GM12878 (cell line): Measurements from ENCODE around the gene ITGB8. TPM values are rescaled to one million over a fixed set of nuclear protein-coding genes. Genes with fewer than 3 reads are reported as not detected.

Experiments used
- ATAC-seq: fragments of 200-7000 bp; cut with Tn5 transposase; 3 replicates; pipeline ENCODE4 v1.9.1; 2020; ENCODE audit warnings: mild to moderate bottlenecking, moderate library complexity
- BruUV-seq: library from RNA; stranded (reverse); fragments of 400-500 nt; replicated peaks from 2 replicates; lab custom pipeline; 2021; lab: Mats Ljungman, UMichigan
- CTCF ChIA-PET: fragments of 300-600 bp; sonication (Branson Sonifier 250); formaldehyde crosslinking; extraction: SDS; loops from one replicate; lab custom pipeline; 2021; ENCODE audit warnings: inconsistent platforms; lab: Yijun Ruan, JAX
- POLR2A ChIA-PET: fragments of 350-600 bp; formaldehyde crosslinking; extraction: SDS; loops from one replicate; lab custom pipeline; 2021; ENCODE audit warnings: inconsistent platforms; lab: Charles Lee
- RAD21 ChIA-PET: fragments of 300-600 bp; sonication (Branson Sonifier 250); formaldehyde crosslinking; loops from one replicate; lab custom pipeline; 2023; ENCODE audit warnings: antibody characterized with exemption; ENCODE audit not compliant: unreplicated experiment; lab: Charles Lee
- SMC1A ChIA-PET: fragments of 300-600 bp; sonication (Branson Sonifier 250); formaldehyde crosslinking; loops from one replicate; lab custom pipeline; 2023; ENCODE audit not compliant: unreplicated experiment, uncharacterized antibody; lab: Charles Lee
- DNase-seq: peaks from one replicate; pipeline ENCODE4 v3.0.0-alpha.2; 2011; ENCODE audit warnings: low read depth, low spot score
- FAIRE-seq: peaks from 3 replicates; lab custom pipeline; 2011; peaks lifted over from hg19 to GRCh38; lab: Jason Lieb, UNC
- H2AFZ ChIP-seq: 2 replicates; pipeline ENCODE4 v1.6.0; 2011; ENCODE audit warnings: low read depth, low read length, control low read depth; ENCODE audit not compliant: control insufficient read depth
- H3K27ac ChIP-seq: 2 replicates; pipeline ENCODE4 v1.5.1; 2011; ENCODE audit warnings: control low read depth; ENCODE audit not compliant: control insufficient read depth, insufficient read depth
- H3K27me3 ChIP-seq, 2 experiments: replicated peaks in 1 of 2; 2 replicates each; pipeline versions ENCODE4 v1.6.0 to v1.6.1; 2011; ENCODE audit warnings: low read length in 1 of 2; ENCODE audit not compliant: control insufficient read depth in 2 of 2, insufficient read depth in 2 of 2
- H3K36me3 ChIP-seq, 2 experiments: 2 replicates each; pipeline ENCODE4 v1.5.1; 2011; ENCODE audit warnings: low read length in 1 of 2; ENCODE audit not compliant: control insufficient read depth in 2 of 2, insufficient read depth in 2 of 2
- H3K4me1 ChIP-seq: 2 replicates; pipeline ENCODE4 v1.6.1; 2011; ENCODE audit warnings: mild to moderate bottlenecking, low read length, moderate library complexity, mixed read lengths; ENCODE audit not compliant: control insufficient read depth, insufficient read depth
- H3K4me2 ChIP-seq: 2 replicates; pipeline ENCODE4 v1.6.0; 2011; ENCODE audit warnings: control low read depth; ENCODE audit not compliant: control insufficient read depth, insufficient read depth
- H3K4me3 ChIP-seq: fragments of 200-600 bp; sonication (generic); 2 replicates; pipeline ENCODE4 v1.5.1; 2016
- H3K79me2 ChIP-seq: 2 replicates; pipeline ENCODE4 v1.6.0; 2011; ENCODE audit warnings: low read length; ENCODE audit not compliant: control insufficient read depth, insufficient read depth
- H3K9ac ChIP-seq: 2 replicates; pipeline ENCODE4 v1.8.0; 2011; ENCODE audit warnings: low read length, control low read depth, mixed read lengths; ENCODE audit not compliant: control insufficient read depth, insufficient read depth
- H3K9me3 ChIP-seq: replicated peaks from 3 replicates; pipeline ENCODE4 v1.5.1; 2011; ENCODE audit warnings: mild to moderate bottlenecking, low read length; ENCODE audit not compliant: control insufficient read depth, insufficient read depth
- H4K20me1 ChIP-seq: 2 replicates; pipeline ENCODE4 v1.6.0; 2011; ENCODE audit not compliant: control insufficient read depth, insufficient read depth
- ATF7 ChIP-seq: fragments of 450-650 bp; IDR thresholded peaks from 2 replicates; pipeline ENCODE4 v1.6.1; 2016; ENCODE audit warnings: low read depth, mild to moderate bottlenecking
- DPF2 ChIP-seq: fragments of 450-650 bp; IDR thresholded peaks from 2 replicates; pipeline ENCODE4 v1.6.1; 2017; ENCODE audit warnings: mild to moderate bottlenecking
- EP300 ChIP-seq, 2 experiments: fragments of 150-350 bp in 1 of 2; IDR thresholded peaks; 2 replicates each; pipeline ENCODE4 v1.6.1; 2011 to 2012; ENCODE audit warnings: low read depth in 2 of 2, low read length in 2 of 2, borderline replicate concordance in 1 of 2, improper control_type of control experiment in 1 of 2, inconsistent platforms in 1 of 2; ENCODE audit not compliant: control insufficient read depth in 1 of 2
- IKZF1 ChIP-seq: fragments of 450-650 bp; conservative IDR thresholded peaks from 2 replicates; pipeline ENCODE4 v1.6.1; 2017; ENCODE audit warnings: antibody characterized with exemption, mild to moderate bottlenecking
- KAT2A ChIP-seq: conservative IDR thresholded peaks from 2 replicates; pipeline ENCODE4 v1.6.1; 2011; ENCODE audit warnings: low read depth, low read length; ENCODE audit not compliant: control insufficient read depth
- MEF2B ChIP-seq: fragments of 450-650 bp; IDR thresholded peaks from 2 replicates; pipeline ENCODE4 v1.6.1; 2018; ENCODE audit warnings: mild to moderate bottlenecking, moderate library complexity; ENCODE audit not compliant: partially characterized antibody, poor library complexity, severe bottlenecking
- MTA2 ChIP-seq: fragments of 450-650 bp; IDR thresholded peaks from 2 replicates; pipeline ENCODE4 v1.6.1; 2016; ENCODE audit warnings: low read depth, mild to moderate bottlenecking, moderate library complexity
- NFXL1 ChIP-seq: fragments of 450-650 bp; IDR thresholded peaks from 2 replicates; pipeline ENCODE4 v1.6.1; 2017; ENCODE audit warnings: antibody characterized with exemption, mild to moderate bottlenecking, borderline replicate concordance
- RELB ChIP-seq: fragments of 450-650 bp; IDR thresholded peaks from 2 replicates; pipeline ENCODE4 v1.6.1; 2017; ENCODE audit warnings: low read depth, mild to moderate bottlenecking, moderate library complexity
- SIN3A ChIP-seq: IDR thresholded peaks from 2 replicates; pipeline ENCODE4 v1.6.1; 2012; ENCODE audit warnings: low read depth, low read length, improper control_type of control experiment
- SKIL ChIP-seq: fragments of 450-650 bp; IDR thresholded peaks from 2 replicates; pipeline ENCODE4 v1.6.1; 2017; ENCODE audit warnings: mild to moderate bottlenecking, low read depth, inconsistent platforms; ENCODE audit not compliant: poor library complexity, severe bottlenecking
- TCF3 ChIP-seq: IDR thresholded peaks from 2 replicates; pipeline ENCODE4 v1.6.1; 2012; ENCODE audit warnings: low read depth, mild to moderate bottlenecking, low read length, borderline replicate concordance; ENCODE audit not compliant: insufficient read depth
- YY1 ChIP-seq: IDR thresholded peaks from 2 replicates; pipeline ENCODE4 v1.6.1; 2011; ENCODE audit warnings: low read depth, mild to moderate bottlenecking, low read length
- ZNF207 ChIP-seq: fragments of 450-650 bp; IDR thresholded peaks from 2 replicates; pipeline ENCODE4 v1.6.1; 2014; ENCODE audit warnings: antibody characterized with exemption, mild to moderate bottlenecking, borderline replicate concordance
- ZNF217 ChIP-seq: fragments of 450-650 bp; IDR thresholded peaks from 2 replicates; pipeline ENCODE4 v1.6.1; 2017; ENCODE audit warnings: antibody characterized with exemption, mild to moderate bottlenecking
- WGBS: methylation state at CpG from one replicate; pipeline ENCODE4 v1.1.6; 2016; ENCODE audit warnings: low lambda C conversion rate; ENCODE audit not compliant: insufficient replicate concordance, insufficient coverage; ENCODE audit errors: missing lambda C conversion rate; 5-methylcytosine and 5-hydroxymethylcytosine counted together
- in situ Hi-C: fragments of 300-500 bp; cut with MboI; formaldehyde crosslinking; loops from 9 replicates; pipeline ENCODE4 v1.14.3; 2018; ENCODE audit warnings: mixed read lengths
- intact Hi-C: fragments of 100-400 bp; cut with micrococcal nuclease; formaldehyde crosslinking; loops from one replicate; pipeline ENCODE4 v1.14.2; 2022; ENCODE audit not compliant: unreplicated experiment
- polyA plus RNA-seq, 11 experiments: library from polyadenylated mRNA; depleted of rRNA in 4 of 11; unstranded in 6 of 11; stranded (reverse) in 5 of 11; fragments of >200 nt; fragmentation: Nextera tagmentation in 4 of 11; fragmentation: Illumina TruSeq in 1 of 11; extraction: Ambion mirVana in 4 of 11; extraction: Trizol in 1 of 11; gene quantifications; 1 replicate in 1 of 11; 2 replicates in 10 of 11; pipeline versions ENCODE4 v1.2.1 to v1.2.3, GENCODE V29; 2011 to 2016; ENCODE audit warnings: inconsistent platforms in 2 of 11, missing spikeins in 2 of 11, low read depth in 1 of 11
- total RNA-seq, 4 experiments: library from RNA; depleted of rRNA in 3 of 4; stranded (reverse); fragments of >200 nt in 3 of 4; fragmentation: Illumina TruSeq in 1 of 4; extraction: Trizol in 1 of 4; gene quantifications; 2 replicates each; pipeline versions ENCODE4 v1.2.1 to v1.2.3, GENCODE V29; 2013 to 2021
- TF ChIP-seq, protein P1 (sequence below): IDR thresholded peaks from 2 replicates; pipeline ENCODE4 v1.6.1; 2011; ENCODE audit warnings: mild to moderate bottlenecking, low read depth, low read length, moderate library complexity; ENCODE audit not compliant: insufficient replicate concordance

The ITGB8 gene
- total and polyA plus RNA-seq, 10 of the 15 experiments (the other 5 are each of a cell fraction or from before 2014, with no cell fraction given) = 0.37 to 26.2 (median 1.5) TPM

DNA sequence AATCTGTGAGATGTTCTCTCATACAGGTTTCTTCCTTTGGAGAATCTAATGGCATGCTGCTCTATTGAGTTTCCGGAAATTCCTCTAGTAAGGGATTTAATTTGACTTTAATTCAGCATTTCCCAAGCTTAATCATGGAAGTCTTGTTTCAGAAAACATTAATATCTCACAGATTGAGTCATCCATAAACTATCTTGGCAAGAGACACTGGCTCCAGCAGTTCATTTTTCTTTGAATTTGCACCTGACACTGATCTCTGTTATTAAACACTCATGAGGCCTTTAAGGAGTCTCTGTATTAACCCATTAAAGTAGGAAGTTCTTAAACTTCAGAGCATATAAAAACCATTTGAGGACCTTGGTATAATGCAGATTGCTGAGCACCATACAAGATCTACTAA lies 3.6 kb upstream of the ITGB8 start (continued):
- TF ChIP-seq SKIL (no peak), ZNF207 (no peak), SIN3A (no peak), KAT2A (no peak), YY1 (no peak)

- H4K20me1 ChIP-seq = no peaks in the 10 kb centered on the region
- no peak for FAIRE-seq
- ChIA-PET RAD21 (interaction anchor here (0.6 to 4.1 kb wide), 28 partner anchors 10 to 619 kb away, joined by 3 to 54 read pairs (median 5); partner anchors contain the start of gene POLR1F), CTCF (interaction anchor here (0.8 to 5.9 kb wide), 20 partner anchors 9 to 618 kb away, joined by 3 to 91 read pairs (median 6); partner anchors contain the start of genes MACC1 and POLR1F), SMC1A (interaction anchor here (0.6 to 4.3 kb wide), 33 partner anchors 7 to 1118 kb away, joined by 3 to 129 read pairs (median 4); partner anchors contain the start of gene POLR1F), POLR2A (interaction anchor here (0.5 to 3.8 kb wide), 11 partner anchors 9 to 580 kb away, joined by 3 to 14 read pairs (median 6); no protein-coding TSS in a partner anchor)
- H3K4me2 ChIP-seq = no peak overlapping the region; the same call in 1 of the 2 replicates
- peaks cover 3% of the 10 kb centered on the region for H3K79me2 ChIP-seq
- no peaks in the 10 kb centered on the region for H3K27me3 ChIP-seq
- H3K9me3 ChIP-seq = no peaks in the 10 kb centered on the region
- H3K9ac ChIP-seq = no peak overlapping the region
- 83% methylated on average over 2 of the region's 2 CpGs for WGBS
- no peaks in the 10 kb centered on the region for H3K36me3 ChIP-seq
- H3K4me3 ChIP-seq = no peak overlapping the region
- DNase-seq = no peak
- no TSS peak for BruUV-seq
- intact Hi-C loops (loop anchor here (5.0 kb wide), 3 partner anchors 269 to 621 kb away; partner anchors contain the start of gene POLR1F), in situ Hi-C loops (no loop called here)
- ATAC-seq = no peak
- H2AFZ ChIP-seq = no peak overlapping the region
- peaks cover 19% of the 10 kb centered on the region for H3K4me1 ChIP-seq
- no peak overlapping the region for H3K27ac ChIP-seq
- TF ChIP-seq NFXL1 = no peak
- peak; percentile 71 for TF ChIP-seq IKZF1
- 0 out of 2 replicates have a peak, but pooled peaks have one; percentile 27 for TF ChIP-seq ZNF217
- peak; percentile 74; the same call in 1 of the 2 replicates for TF ChIP-seq DPF2
- TF ChIP-seq MEF2B = peak; percentile 84
- TF ChIP-seq RELB = peak; percentile 79; the same call in 1 of the 2 replicates
- no peak for TF ChIP-seq TCF3
- TF ChIP-seq, protein P1, sequence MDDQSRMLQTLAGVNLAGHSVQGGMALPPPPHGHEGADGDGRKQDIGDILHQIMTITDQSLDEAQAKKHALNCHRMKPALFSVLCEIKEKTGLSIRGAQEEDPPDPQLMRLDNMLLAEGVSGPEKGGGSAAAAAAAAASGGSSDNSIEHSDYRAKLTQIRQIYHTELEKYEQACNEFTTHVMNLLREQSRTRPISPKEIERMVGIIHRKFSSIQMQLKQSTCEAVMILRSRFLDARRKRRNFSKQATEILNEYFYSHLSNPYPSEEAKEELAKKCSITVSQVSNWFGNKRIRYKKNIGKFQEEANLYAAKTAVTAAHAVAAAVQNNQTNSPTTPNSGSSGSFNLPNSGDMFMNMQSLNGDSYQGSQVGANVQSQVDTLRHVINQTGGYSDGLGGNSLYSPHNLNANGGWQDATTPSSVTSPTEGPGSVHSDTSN = peak; percentile 27
- peak in 1 of 2 experiments; percentile 74; a peak in 1 of 4 replicates for TF ChIP-seq EP300 (IDR thresholded peaks at IDR 0.05; ENCODE audit: borderline replicate concordance in 1 of 2, control insufficient read depth in 1 of 2, low read depth in 2 of 2, low read length in 2 of 2)
- peak; percentile 77 for TF ChIP-seq ATF7
- TF ChIP-seq MTA2 = peak; percentile 97
Measured at GRCh38 chr7:20328027-20328426, 2.7 kb upstream of the ITGB8 start.
